PFSK-1 (cell line): Measurements from ENCODE around the gene KDM4B.
A peak's percentile ranks its signal among the peaks of the same experiment; 100 is the strongest.

Experiments used
- FOXP2 ChIP-seq: optimal IDR thresholded peaks from 2 replicates; pipeline ENCODE3; 2011; ENCODE audit warnings: borderline replicate concordance, control low read depth, inconsistent platforms; ENCODE audit not compliant: insufficient read depth; ENCODE audit errors: extremely low read length, extremely low read depth
- POLR2AphosphoS5 ChIP-seq: IDR thresholded peaks from 2 replicates; pipeline ENCODE4 v1.6.1; 2012; ENCODE audit warnings: low read depth, mild to moderate bottlenecking, control low read depth, low read length, moderate library complexity
- SIN3A ChIP-seq: IDR thresholded peaks from 2 replicates; pipeline ENCODE4 v1.6.1; 2012; ENCODE audit warnings: mild to moderate bottlenecking, low read length, moderate library complexity, borderline replicate concordance; ENCODE audit not compliant: insufficient read depth
- TAF1 ChIP-seq: IDR thresholded peaks from 2 replicates; pipeline ENCODE4 v1.6.1; 2012; ENCODE audit warnings: low read length, control low read depth, borderline replicate concordance; ENCODE audit not compliant: insufficient read depth
- TF ChIP-seq, protein P1 (sequence below), 2 experiments: IDR thresholded peaks; 2 replicates each; pipeline versions ENCODE4 v1.6.1 to v1.8.0; 2011 to 2012; ENCODE audit warnings: low read depth in 2 of 2, low read length in 2 of 2, control low read depth in 1 of 2, inconsistent platforms in 1 of 2, mild to moderate bottlenecking in 1 of 2, moderate library complexity in 1 of 2; ENCODE audit not compliant: insufficient read depth in 1 of 2

Gene KDM4B

GRCh38 chr19:5137114-5137513 lies 168.2 kb downstream of the KDM4B start:
- TF ChIP-seq FOXP2 (no peak), TAF1 (no peak), POLR2AphosphoS5 (no peak), SIN3A (no peak)
- TF ChIP-seq, protein P1, sequence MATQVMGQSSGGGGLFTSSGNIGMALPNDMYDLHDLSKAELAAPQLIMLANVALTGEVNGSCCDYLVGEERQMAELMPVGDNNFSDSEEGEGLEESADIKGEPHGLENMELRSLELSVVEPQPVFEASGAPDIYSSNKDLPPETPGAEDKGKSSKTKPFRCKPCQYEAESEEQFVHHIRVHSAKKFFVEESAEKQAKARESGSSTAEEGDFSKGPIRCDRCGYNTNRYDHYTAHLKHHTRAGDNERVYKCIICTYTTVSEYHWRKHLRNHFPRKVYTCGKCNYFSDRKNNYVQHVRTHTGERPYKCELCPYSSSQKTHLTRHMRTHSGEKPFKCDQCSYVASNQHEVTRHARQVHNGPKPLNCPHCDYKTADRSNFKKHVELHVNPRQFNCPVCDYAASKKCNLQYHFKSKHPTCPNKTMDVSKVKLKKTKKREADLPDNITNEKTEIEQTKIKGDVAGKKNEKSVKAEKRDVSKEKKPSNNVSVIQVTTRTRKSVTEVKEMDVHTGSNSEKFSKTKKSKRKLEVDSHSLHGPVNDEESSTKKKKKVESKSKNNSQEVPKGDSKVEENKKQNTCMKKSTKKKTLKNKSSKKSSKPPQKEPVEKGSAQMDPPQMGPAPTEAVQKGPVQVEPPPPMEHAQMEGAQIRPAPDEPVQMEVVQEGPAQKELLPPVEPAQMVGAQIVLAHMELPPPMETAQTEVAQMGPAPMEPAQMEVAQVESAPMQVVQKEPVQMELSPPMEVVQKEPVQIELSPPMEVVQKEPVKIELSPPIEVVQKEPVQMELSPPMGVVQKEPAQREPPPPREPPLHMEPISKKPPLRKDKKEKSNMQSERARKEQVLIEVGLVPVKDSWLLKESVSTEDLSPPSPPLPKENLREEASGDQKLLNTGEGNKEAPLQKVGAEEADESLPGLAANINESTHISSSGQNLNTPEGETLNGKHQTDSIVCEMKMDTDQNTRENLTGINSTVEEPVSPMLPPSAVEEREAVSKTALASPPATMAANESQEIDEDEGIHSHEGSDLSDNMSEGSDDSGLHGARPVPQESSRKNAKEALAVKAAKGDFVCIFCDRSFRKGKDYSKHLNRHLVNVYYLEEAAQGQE (IDR thresholded peaks at IDR 0.05; ENCODE audit: insufficient read depth in 1 of 2, low read depth in 2 of 2, low read length in 2 of 2): no peak

GRCh38 chr19:5137571-5138124 lies 168.7 kb downstream of the KDM4B start:
- peak; percentile 18 for TF ChIP-seq FOXP2
- TF ChIP-seq SIN3A: no peak

GRCh38 chr19:5138606-5139582 lies 170.0 kb downstream of the KDM4B start:
- peak; percentile 100 for TF ChIP-seq FOXP2
- TF ChIP-seq POLR2AphosphoS5: peak; percentile 25; the same call in 1 of the 2 replicates
- TF ChIP-seq, protein P1 (IDR thresholded peaks at IDR 0.05; ENCODE audit: insufficient read depth in 1 of 2, low read depth in 2 of 2, low read length in 2 of 2): peak in 1 of 2 experiments; percentile 65; a peak in 1 of 4 replicates
- peak; percentile 36; the same call in 1 of the 2 replicates for TF ChIP-seq TAF1
- TF ChIP-seq SIN3A: peak; percentile 60; the same call in 1 of the 2 replicates

GRCh38 chr19:5139583-5140325 lies 170.8 kb downstream of the KDM4B start:
- TF ChIP-seq, protein P1 (IDR thresholded peaks at IDR 0.05; ENCODE audit: insufficient read depth in 1 of 2, low read depth in 2 of 2, low read length in 2 of 2): no peak
- no peak for TF ChIP-seq SIN3A
- TF ChIP-seq FOXP2: no peak

DNA sequence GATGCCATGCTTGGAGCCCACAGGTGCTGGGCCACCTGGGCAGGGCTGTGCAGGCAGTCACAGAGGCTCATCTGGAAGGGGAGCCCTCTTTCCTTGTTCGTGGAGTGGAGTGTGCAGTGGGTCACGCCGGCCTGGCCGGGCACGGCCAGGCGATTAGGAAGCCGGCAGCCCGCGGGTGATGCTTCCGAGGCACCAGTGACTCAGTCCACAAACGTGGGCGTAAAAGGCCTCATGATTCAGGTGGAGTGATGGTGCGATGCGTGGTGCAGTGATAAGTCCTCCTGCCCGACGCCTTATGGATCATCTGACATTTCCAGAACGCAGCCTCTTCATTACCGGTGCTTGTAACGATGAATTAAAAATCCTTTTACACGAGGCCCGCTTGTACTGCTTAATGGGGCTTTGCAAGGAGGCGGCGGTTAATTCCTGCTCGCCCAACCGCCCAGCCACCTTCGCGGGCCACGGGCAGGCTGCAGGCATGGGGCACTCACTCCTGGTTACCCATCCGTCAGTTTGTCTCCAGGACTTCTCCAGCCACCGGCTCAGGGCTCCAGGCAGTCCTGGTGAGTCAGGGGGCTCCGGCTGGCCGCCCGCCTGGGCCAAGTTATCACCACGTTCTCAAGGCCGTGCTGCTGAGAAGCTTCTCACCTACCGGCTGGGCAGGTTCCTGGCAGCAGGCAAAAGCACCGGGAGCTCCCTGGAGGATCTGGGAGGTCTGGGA lies 172.4 kb downstream of the KDM4B start:
- TF ChIP-seq FOXP2 (no peak), TAF1 (no peak), SIN3A (no peak), POLR2AphosphoS5 (no peak)
- TF ChIP-seq, protein P1 (IDR thresholded peaks at IDR 0.05; ENCODE audit: insufficient read depth in 1 of 2, low read depth in 2 of 2, low read length in 2 of 2): no peak
